ENCODE measurements around the gene TRMT112.

Gene TRMT112

DNA sequence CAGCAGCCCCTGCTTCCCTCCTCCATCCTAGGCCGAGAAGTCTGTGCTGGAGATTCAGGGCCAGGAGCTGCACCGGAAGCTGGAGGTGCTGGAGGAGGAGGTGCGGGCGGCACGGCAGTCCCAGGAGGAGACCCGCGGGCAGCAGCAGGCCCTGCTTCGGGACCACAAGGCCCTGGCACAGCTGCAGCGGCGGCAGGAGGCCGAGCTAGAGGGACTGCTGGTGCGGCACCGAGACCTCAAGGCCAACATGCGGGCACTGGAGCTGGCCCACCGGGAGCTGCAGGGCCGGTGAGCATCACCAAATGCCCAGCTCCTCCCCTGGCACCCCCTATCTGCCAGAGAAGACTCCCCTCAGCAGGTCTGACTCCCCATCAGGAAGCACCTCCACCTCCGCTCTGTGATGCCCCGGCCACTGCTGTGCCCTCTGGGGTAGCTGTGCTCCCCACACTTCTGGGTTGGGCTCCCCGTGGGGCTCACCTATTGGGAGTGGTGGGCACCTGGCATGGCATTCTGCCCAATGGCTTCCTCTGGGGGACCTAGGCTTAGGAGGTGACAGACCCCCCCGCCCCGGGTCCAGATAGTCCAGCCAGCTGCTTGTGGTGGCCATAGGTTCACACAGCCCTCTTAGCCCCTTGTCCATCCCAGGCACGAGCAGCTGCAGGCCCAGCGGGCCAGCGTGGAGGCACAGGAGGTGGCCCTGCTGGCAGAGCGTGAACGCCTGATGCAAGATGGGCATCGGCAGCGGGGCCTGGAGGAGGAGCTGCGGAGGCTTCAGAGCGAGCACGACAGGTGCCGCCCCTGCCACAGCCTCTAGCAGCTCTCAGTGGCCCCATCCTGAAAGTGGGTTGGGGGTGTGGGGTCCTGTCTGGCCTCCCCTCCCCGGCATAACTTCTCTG is 35.0 kb upstream of the TRMT112 start:
- no peak overlapping the region for H3K4me3 Mint-ChIP-seq
- H3K36me3 Mint-ChIP-seq (ENCODE audit: low read depth) = no peaks in the 10 kb centered on the region
- no peaks in the 10 kb centered on the region for H3K9me3 Mint-ChIP-seq
- H3K4me1 Mint-ChIP-seq = peaks cover 42% of the 10 kb centered on the region
- TF ChIP-seq, protein P1, sequence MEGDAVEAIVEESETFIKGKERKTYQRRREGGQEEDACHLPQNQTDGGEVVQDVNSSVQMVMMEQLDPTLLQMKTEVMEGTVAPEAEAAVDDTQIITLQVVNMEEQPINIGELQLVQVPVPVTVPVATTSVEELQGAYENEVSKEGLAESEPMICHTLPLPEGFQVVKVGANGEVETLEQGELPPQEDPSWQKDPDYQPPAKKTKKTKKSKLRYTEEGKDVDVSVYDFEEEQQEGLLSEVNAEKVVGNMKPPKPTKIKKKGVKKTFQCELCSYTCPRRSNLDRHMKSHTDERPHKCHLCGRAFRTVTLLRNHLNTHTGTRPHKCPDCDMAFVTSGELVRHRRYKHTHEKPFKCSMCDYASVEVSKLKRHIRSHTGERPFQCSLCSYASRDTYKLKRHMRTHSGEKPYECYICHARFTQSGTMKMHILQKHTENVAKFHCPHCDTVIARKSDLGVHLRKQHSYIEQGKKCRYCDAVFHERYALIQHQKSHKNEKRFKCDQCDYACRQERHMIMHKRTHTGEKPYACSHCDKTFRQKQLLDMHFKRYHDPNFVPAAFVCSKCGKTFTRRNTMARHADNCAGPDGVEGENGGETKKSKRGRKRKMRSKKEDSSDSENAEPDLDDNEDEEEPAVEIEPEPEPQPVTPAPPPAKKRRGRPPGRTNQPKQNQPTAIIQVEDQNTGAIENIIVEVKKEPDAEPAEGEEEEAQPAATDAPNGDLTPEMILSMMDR (IDR thresholded peaks at IDR 0.05) = no peak
- no peak for DNase-seq
- H3K27me3 Mint-ChIP-seq (ENCODE audit: low read depth, poor library complexity) = peaks cover 7% of the 10 kb centered on the region
- no peak overlapping the region for H3K27ac Mint-ChIP-seq

GRCh38 chr11:64351136-64351631 is 33.8 kb upstream of the TRMT112 start:
- H3K27ac Mint-ChIP-seq = no peak overlapping the region
- TF ChIP-seq, protein P1 (IDR thresholded peaks at IDR 0.05) = no peak
- DNase-seq = no peak
- no peak overlapping the region for H3K4me3 Mint-ChIP-seq
- peaks cover 4% of the 10 kb centered on the region for H3K27me3 Mint-ChIP-seq (ENCODE audit: low read depth, poor library complexity)
- no peaks in the 10 kb centered on the region for H3K36me3 Mint-ChIP-seq (ENCODE audit: low read depth)
- peaks cover 39% of the 10 kb centered on the region for H3K4me1 Mint-ChIP-seq
- no peaks in the 10 kb centered on the region for H3K9me3 Mint-ChIP-seq

GRCh38 chr11:64349404-64349803 is 32.0 kb upstream of the TRMT112 start:
- peaks cover 6% of the 10 kb centered on the region for H3K27me3 Mint-ChIP-seq (ENCODE audit: low read depth, poor library complexity)
- H3K4me1 Mint-ChIP-seq = peaks cover 44% of the 10 kb centered on the region
- H3K36me3 Mint-ChIP-seq (ENCODE audit: low read depth) = no peaks in the 10 kb centered on the region
- H3K4me3 Mint-ChIP-seq = no peak overlapping the region
- no peak for DNase-seq
- no peak overlapping the region for H3K27ac Mint-ChIP-seq
- TF ChIP-seq, protein P1 (IDR thresholded peaks at IDR 0.05) = no peak
- no peaks in the 10 kb centered on the region for H3K9me3 Mint-ChIP-seq

DNA sequence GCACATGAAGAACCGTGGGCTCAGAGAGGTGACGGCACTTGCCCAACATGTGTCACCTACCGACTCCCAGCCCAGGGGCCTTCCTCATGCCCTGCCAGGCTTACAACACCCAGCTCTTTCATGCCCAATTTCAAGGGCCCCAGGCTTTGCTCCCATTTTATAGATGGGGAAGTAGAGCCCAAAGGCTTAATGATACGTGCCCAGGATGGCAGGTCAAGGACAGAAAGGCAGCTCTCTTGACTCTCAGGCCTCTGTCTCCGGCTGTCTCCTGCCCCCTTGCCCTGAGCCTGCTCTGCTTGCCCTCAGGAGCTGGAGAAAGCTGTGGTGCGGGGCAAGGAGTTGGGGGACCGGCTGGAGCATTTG is 31.6 kb upstream of the TRMT112 start:
- Mint-ChIP-seq H3K4me1 (peaks cover 44% of the 10 kb centered on the region), H3K27me3 (ENCODE audit: low read depth, poor library complexity) (peaks cover 6% of the 10 kb centered on the region), H3K9me3 (no peaks in the 10 kb centered on the region), H3K36me3 (ENCODE audit: low read depth) (no peaks in the 10 kb centered on the region), H3K4me3 (no peak overlapping the region), H3K27ac (no peak overlapping the region)
- TF ChIP-seq, protein P1 (IDR thresholded peaks at IDR 0.05) = no peak
- DNase-seq = no peak

- TF ChIP-seq, protein P1 (IDR thresholded peaks at IDR 0.05) = no peak
- no peaks in the 10 kb centered on the region for H3K36me3 Mint-ChIP-seq (ENCODE audit: low read depth)
- DNase-seq = peak; percentile 46
Observed at GRCh38 chr11:64348383-64349024, 31.1 kb upstream of the TRMT112 start.

More at GRCh38 chr11:64348383-64349024, 31.1 kb upstream of the TRMT112 start:
- no peaks in the 10 kb centered on the region for H3K9me3 Mint-ChIP-seq
- H3K4me1 Mint-ChIP-seq = peaks cover 44% of the 10 kb centered on the region
- H3K4me3 Mint-ChIP-seq = peak overlapping the region; percentile 52
- no peak overlapping the region for H3K27ac Mint-ChIP-seq
- H3K27me3 Mint-ChIP-seq (ENCODE audit: low read depth, poor library complexity) = peaks cover 6% of the 10 kb centered on the region
